GM21737 (cell line): ENCODE measurements around the gene PLOD3.
A peak's percentile ranks its signal among the peaks of the same experiment; 100 is the strongest.

Experiments
- ATAC-seq: cut with Tn5 transposase; IDR thresholded peaks from one replicate; pipeline ENCODE4 v1.9.1; 2021; ENCODE audit warnings: mild to moderate bottlenecking, moderate library complexity; ENCODE audit not compliant: unreplicated experiment

Gene PLOD3

DNA sequence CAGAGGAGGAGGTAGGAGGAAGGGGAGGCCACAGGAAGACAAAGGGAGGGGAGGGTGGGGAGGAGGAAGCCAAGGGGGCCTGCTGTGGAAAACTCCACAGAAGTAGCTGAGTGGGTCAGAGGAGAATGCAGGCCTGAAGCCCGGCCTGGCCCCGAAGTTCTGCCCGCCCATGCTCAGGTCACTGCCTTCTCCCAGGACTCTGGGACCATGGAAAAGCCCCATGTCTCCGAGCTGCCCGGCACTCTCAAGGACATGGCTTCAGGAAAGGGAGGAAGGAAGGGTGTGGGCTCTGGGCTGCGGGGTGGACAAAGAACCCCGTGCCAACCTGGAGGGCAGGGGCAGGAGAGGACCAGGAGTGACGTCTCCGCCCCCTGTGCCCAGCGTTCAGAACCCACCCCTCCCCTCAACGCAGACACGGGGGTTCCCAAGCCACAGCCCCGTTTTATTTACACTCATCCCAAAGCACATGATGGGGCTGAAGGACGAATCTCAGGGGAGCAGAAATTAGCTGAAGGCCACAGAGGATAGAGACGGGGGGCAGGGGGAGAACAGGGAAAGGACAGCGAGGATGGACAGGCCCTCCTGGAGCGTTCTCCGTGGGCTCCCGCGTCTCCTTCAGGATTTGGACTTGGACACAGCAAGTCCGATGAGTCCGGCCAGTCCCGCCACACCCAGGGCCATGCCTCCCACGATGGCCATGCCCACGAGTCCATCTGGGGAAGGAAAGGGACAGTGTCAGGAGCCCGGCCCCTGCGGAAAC, 22.0 kb upstream of the PLOD3 start:
- no peak for ATAC-seq

DNA sequence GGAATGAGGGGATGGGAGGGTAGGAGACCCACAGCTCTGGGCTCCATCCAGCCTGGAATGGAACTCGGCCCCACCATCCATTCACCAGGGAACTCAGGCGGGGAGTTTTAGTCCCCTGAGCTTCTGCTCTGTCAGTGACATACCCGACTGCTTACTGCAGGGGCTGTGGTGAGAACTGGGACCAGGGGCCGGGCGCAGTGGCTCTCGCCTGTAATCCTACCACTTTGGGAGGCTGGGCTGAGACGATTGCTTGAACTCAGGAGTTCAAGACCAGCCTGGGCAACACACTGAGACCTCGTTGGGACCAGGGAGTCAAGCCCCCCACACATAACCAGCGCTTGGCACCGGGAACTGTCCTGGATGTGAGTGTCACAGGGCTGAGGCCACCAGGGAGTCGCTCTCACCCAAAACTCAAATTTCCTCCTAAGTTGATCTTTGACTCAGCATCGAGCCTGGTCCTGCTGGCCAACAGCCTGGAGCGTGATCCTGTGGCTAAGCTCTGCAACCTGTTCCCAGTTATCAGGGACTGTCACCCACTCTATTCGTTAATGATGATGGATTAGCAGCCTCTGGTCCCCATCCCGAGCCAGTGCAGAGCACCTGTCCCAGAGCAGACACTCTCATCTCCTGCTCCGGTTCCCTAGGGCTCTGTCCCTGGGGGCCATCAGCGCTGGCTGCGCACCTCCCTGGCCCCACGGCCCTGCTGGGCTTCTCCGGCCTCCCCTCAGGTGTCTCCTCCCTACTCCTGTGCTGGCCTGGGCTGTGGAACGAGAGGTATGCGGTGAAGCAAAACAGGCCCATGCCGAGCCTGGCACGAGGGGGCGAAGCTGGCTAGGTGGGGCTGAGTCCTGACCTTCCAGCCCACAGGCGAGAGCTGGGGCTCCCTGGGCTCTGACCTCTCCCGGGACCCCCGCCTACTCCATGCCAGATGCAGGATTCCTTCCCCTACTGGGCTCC, 21.1 kb upstream of the PLOD3 start:
- ATAC-seq: no peak

DNA sequence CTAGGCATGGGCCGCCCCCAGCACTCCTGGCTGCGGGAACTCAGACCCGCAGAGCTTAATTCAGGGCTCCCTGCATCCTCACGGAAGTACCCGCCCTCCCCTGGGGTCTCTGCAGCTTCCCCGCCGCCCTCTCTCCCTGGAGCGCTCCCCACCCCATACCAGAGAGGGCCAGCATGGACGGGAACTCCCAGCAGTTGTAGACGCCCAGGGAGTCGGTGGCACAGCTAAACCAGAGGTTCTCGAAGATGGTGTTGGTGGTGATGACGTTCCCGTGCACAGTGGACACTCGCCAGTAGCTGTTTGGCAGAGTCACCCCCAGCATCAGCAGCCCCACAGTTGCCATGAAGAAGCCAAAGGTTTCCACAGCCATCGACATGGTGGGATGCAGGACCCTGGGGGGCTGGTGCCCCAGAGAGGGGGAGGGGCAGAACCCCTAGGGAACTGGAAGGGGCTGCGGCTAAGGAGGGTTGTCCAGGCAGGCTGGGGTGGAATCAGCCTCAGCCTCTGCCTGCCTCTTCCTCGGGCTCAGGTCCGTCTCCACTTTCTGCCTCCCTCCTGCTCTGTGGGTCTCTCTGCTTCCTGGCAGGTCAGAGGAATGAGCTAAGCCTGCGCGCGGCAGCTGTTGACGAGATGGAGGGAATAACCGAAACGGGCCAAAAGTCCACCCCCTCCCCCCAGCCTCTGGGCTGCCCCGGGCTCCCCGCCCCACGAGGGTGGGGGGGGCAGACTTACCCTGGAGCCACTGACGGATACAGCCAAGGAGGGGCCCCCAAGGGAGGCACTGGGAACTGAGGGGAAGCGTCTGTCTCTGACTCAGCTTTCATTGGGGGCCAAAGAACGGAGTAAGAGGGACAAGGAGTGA, 20.1 kb upstream of the PLOD3 start, which contains the start of gene CLDN15:
TSS of gene CLDN15 (minus strand) at position 597 of the 862 bp plus-strand sequence. CDS start at position 376, 221 bp downstream.
- ATAC-seq: no peak

DNA sequence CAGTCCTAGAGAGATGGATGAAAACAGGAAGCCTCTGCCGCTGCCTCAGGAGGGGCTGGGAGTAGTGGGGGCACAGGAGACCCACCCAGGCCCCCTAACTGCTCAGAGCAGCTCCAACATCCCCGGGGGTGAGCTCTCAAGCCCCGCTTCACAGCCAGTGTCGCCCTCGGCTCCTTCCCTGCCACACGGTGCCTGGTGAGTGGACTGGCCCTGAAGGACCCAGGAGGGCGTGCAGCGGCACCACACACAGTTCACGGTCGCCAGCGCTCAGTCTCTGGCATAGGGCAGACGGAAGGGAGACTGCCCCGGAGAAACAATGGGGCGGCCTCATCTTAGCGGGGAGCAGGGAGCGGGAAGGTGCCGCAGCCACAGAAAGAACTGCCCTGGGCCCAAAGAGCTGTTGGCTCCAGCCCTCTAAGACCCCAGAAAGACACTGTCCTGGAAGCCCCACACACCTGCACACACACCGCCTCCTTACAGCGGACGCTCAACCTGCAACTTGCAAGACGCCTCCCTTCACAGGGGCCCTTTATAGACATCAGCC, 19.0 kb upstream of the PLOD3 start:
- no peak for ATAC-seq

DNA sequence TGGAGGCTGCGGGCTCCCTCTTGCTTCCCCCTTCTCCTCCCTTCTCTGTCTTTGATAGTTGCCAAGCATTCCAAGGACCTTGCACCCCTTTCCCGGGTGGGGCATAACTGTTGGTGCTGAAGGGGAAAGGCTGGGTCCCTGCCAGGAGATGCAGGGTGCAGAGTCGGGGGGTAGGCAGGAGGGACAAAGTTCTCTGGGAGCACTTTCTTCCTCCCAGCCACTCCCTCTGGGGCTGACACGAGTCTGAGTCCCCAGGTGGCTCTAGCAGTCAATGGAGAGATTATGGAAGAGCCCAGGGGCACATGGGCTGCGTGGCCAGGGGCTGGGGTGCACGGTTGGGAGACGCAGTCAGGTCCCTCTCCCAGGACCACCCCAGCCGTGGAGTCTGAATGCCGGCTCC, 18.1 kb upstream of the PLOD3 start:
- no peak for ATAC-seq

DNA sequence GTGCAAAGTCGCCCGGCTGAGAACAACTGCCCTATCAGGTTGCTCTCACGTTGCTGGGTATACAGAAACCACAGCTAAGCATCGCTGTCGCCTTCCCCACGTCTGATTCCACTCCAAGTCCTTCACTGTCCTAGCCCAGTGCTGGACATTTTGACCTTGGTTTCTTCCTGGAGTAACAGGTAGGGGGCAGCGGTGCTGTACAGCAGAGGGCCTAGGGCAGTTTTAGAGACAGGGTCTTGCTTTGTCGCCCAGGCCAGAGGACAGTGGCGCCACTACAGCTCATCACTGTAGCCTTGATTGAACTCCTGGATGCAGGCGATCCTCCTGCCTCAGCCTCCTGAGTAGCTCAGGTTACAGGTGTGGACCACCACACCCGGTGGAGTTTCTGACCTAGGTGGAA, 17.7 kb upstream of the PLOD3 start:
- ATAC-seq: no peak

DNA sequence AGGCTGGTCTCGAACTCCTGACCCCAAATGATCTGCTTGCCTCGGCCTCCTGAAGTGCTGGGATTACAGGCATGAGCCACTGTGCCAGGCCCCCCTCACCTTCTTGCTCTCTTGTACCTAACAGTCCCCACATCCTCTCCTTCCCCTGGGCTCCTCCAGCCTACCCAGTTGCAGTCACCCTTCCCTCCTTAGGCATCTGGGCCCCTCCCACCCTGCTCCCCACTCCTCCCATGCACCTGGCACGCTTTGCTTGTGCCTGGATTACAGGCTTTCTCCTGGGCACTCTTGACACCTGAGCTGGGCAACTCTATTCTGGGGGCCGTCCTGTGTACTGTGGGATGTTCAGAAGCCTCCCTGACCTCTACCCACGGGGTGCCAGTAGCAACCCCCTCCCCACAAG, 17.3 kb upstream of the PLOD3 start:
- no peak for ATAC-seq

DNA sequence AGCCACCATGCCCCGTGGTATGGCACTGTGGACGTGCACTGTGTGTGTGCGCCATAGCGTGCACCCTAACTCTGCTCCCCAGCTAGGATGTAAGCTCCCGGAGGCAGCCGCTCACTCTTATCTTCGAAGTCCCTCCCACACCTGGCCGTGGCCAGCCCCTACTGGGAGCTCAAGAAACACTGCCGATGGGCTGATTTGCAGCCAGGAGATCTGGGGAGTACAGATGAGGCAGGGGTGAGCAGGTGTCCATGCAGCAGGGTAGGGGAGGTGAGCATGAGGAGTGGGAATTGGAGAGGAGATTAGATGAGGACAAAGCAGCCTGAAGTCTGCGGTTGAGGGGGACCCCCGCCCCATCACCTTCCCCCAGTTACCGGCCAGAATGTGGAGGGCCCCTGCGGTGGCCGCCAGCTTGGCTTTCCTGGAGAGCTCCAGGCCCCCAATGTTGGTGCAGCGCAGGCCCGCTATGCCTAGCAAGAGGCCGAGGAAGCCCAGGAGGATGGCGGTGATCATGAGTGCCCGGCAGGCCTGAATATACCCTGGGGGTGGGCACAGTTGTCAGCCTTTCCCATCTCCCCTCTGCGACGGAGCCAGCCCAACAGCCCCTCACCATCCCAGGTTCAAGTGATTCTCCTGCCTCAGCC, 16.6 kb upstream of the PLOD3 start:
- no peak for ATAC-seq

DNA sequence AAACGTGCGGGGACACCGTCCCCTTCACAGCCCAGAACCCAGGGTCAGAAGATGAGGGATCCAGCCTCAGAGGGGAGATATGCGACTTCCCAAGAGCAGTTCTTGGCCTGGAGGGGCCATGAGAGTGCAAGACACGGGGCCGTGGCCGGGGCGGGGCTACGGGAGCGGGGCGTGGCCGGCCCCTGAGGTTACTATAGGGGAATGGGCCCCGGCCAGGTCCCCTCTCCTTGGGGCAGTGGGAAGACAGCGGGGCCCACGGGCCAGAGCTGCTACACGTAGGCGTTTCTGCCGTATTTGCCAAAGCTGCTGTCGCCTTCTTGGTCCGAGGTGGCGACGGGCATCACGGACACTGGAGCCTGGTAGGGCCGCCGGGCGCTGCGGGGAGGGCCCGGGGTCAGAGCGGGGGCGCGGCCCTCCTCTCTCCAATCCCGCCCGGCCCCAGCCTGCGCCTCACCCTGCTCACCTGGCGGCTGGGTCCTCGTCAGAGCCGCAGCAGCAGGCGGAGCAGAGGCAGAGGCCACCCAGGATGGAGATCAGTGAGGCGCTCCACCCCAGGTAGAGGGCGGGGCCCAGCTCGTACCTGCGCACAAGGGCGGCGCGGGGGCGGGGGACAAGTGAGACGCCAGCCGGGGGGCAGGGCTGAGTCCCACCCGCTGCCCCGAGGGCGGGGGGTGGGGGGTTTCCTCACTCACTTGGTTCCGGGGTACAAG, 14.9 kb upstream of the PLOD3 start:
- no peak for ATAC-seq

DNA sequence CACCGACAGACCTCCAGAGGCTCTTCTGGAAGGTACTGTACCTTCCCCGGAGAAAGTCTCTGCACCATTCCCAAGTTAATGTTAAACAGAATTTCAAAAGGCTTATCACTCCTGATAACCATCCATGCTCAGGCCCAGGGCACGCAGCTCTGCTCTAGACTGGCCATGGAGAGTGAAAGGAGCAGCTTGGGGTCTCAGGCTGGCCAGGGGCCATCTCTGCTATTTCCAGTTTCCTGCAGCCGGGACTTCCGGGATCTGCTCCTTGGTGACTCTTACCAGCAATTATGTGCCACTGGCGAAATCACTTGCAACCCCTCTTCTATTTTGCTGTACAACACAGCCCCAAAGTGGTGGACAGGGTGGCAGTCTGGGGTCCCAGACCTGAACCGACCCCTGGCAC, 14.3 kb upstream of the PLOD3 start:
- no peak for ATAC-seq

DNA sequence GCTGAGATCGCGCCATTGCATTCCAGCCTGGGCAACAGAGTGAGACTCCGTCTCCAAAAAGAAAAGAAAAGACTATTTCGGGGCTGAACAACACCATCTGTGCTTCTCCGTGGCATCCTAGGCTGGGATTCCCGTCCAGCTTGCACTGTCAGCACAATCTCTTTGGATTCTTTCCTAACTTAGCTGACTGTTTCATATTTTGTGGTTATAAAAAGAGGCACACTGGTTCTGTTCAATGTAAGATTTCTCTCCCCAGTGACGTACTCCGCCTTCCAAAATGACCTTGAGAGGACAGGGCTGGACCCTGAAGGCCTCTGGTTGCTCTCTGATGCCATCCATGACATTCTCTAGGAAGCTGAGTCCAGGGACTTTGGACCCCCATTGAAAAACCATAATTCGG, 9.3 kb upstream of the PLOD3 start:
- ATAC-seq: no peak

DNA sequence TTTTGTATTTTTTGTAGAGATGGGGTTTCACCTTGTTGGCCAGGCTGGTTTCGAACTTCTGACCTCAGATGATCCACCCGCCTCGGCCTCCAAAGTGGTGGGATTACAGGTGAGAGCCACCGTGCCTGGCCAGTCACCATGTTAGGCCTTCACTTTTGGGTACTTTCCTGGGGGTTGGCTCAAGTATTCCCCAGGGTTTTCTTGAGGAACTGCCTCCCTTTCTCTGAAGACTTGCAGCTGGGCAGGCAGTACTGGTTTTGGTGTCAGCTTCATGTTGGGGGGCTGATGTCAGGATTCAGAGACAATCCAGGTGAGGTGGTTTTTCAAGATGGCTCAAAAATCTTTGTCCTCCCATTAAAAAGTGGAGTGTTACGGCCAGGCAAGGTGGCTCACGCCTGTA, 8.3 kb upstream of the PLOD3 start:
- no peak for ATAC-seq

DNA sequence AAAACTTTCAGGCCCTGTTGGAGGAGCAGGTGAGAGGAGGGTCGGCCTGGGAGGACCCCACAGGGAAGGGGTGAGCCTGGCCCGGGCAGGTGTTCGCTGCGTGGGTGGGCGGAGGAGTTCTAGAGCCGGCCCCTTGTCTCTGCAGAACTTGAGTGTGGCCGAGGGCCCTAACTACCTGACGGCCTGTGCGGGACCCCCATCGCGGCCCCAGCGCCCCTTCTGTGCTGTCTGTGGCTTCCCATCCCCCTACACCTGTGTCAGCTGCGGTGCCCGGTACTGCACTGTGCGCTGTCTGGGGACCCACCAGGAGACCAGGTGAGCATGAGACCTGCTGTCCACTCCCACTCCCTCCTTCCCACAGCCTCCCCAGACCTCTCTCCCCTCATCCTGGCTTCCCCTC, 6.1 kb upstream of the PLOD3 start:
- no peak for ATAC-seq

DNA sequence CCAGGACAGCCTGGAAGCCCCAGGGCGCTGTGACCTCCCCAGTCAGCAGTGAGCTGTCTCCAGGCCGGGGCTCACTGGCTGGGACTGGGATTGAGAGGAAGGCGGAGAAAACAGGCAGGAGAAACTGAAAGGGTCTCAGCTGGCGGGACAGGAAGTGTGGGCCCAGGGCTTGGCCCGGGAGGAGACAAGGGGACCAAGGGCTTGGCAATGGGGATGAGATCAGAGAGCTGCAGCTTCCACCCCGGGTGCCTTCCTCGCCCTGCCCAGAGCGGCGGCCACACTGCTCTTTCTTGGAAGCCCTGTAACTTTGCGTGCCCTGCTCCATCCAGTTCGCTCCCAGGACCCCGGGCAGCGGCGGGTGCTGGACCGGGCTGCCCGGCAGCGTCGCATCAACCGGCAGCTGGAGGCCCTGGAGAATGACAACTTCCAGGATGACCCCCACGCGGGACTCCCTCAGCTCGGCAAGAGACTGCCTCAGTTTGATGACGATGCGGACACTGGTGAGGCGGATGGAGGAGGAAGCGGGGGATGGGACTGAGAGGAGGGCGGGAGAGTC, 5.0 kb upstream of the PLOD3 start:
- no peak for ATAC-seq

DNA sequence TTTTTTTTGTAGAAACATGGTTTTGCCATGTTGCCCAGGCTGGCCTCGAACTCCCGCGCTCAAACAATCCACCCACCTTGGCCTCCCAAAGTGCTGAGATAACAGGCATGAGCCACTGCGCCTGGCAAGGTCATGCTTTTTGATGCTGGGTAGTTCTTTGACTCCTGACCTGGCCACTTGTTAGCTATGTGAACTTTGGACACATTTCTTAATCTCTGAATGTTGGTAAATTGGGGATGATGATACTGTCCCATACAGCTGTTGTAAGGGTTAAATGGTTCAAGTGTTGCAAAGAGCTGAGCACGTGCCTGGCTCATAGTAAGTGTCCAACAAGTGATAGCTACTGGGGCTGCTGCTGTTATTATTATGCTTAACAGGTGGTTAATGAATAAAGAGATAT, 2.9 kb upstream of the PLOD3 start:
- no peak for ATAC-seq

DNA sequence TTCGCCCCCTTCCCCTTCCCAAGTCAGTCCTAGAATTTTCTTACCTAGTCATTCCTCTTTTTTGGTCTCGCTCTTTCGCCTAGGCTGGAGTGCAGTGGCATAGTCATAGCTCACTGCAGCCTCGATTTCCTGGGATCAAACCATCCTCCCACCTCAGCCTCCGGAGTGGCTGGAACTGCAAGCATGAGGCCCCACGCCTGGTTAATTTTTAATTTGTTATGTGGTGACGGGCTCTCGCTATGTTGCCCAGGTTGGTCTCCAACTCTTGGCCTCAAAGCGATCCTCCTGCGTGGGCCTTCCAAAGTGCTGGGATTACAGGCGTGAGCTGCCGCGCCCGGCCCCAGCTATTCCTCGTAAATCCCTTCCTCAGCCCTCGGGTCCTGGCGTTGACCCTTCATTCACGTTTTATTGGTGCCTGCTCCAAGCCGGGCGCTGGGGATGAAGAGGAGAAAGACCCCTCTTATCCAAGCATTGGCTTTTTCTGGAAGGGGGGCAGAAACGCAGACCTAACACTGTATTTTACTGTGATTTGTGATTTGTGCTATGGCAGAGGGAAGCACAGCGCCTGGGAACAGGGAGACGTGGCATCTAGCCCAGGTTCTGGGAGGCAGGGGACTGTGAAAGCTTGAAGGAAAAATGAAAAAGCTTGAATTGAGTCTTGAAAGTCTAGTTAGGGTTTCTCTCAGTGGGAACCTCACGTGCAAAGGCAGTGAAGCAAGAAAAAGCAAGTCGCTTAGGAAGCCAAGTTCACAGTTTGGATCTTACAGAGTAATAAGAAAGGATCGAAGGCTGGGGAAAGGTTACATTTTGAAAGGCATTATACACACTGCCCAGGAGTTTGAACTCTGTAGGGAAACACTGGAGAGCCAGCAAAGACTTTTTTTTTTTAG, 1.1 kb upstream of the PLOD3 start:
- peak; percentile 4 for ATAC-seq

DNA sequence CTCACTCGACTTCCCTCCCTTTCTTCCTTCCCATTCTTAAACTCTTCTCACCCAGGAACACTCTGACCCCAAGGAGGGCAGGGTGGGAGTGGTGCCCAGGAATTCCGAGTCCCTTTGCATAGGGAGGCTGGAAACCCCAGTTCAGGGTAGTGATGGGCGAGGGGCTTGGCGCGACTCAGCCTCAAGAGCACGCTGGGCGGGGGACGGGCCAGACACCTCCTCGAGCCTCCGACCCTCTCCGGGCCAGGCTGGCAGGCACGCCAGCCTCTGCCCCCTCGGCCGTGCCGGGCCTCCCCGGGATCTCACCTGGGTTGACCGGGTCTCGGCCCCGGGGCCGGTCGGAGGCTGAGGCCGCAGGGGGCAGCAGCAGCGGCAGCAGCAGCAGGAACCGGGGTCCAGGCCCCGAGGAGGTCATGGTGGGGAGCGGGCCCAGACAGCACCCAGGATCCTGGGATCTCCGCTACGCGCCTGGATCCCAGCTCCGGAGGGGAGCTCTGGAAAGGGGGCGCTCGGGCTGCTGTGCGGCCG, 457 bp downstream of the PLOD3 start:
- peak; percentile 15 for ATAC-seq
